KMS-11 (cell line): Measurements from ENCODE around the gene SREBF2.

Experiments used
- H2AFZ ChIP-seq: fragments of 200-600 bp; sonication (generic); 2 replicates; pipeline ENCODE4 v1.6.1; 2016; ENCODE audit warnings: antibody characterized with exemption, mixed run types, low read depth
- H3K27ac ChIP-seq: fragments of 200-600 bp; sonication (generic); 2 replicates; pipeline ENCODE4 v1.6.1; 2016; ENCODE audit warnings: mild to moderate bottlenecking, mixed run types
- H3K27me3 ChIP-seq: fragments of 200-600 bp; sonication (generic); 2 replicates; pipeline ENCODE4 v1.6.1; 2017; ENCODE audit warnings: mild to moderate bottlenecking, low read depth, mixed run types, moderate library complexity; ENCODE audit not compliant: insufficient read depth
- H3K36me3 ChIP-seq: fragments of 200-600 bp; sonication (generic); 2 replicates; pipeline ENCODE4 v1.6.1; 2017; ENCODE audit warnings: mild to moderate bottlenecking, mixed run types; ENCODE audit not compliant: insufficient read depth
- H3K4me1 ChIP-seq: fragments of 200-600 bp; sonication (generic); 2 replicates; pipeline ENCODE4 v1.6.1; 2016; ENCODE audit warnings: mild to moderate bottlenecking, low read depth, mixed run types; ENCODE audit not compliant: poor library complexity, severe bottlenecking
- H3K4me2 ChIP-seq: fragments of 200-600 bp; sonication (generic); 2 replicates; pipeline ENCODE4 v1.7.0; 2016; ENCODE audit warnings: mild to moderate bottlenecking, mixed run types
- H3K4me3 ChIP-seq: fragments of 200-600 bp; sonication (generic); IDR thresholded peaks from 2 replicates; pipeline ENCODE4 v1.6.1; 2017; ENCODE audit warnings: low read depth, low read length, mixed read lengths; ENCODE audit not compliant: insufficient read depth
- H3K79me2 ChIP-seq: fragments of 200-600 bp; sonication (generic); 2 replicates; pipeline ENCODE4 v1.6.1; 2016; ENCODE audit warnings: low read depth, mixed run types; ENCODE audit not compliant: insufficient read depth
- H3K9ac ChIP-seq: fragments of 200-600 bp; sonication (generic); 2 replicates; pipeline ENCODE4 v1.6.1; 2016; ENCODE audit warnings: mild to moderate bottlenecking, mixed run types
- H4K20me1 ChIP-seq: fragments of 200-600 bp; sonication (generic); 2 replicates; pipeline ENCODE4 v1.6.1; 2016; ENCODE audit warnings: mild to moderate bottlenecking, mixed run types; ENCODE audit not compliant: insufficient read depth
- CTCF ChIP-seq: fragments of 200-600 bp; sonication (generic); conservative IDR thresholded peaks from 2 replicates; pipeline ENCODE4 v1.6.1; 2017; ENCODE audit warnings: low read depth, mild to moderate bottlenecking, antibody characterized with exemption, low read length, moderate library complexity, mixed read lengths

Gene SREBF2

GRCh38 chr22:41832553-41833368, at the start of gene SREBF2:
TSS of gene SREBF2 (plus strand) at chr22:41833105. CDS start at chr22:41833271, 166 bp downstream.
- H3K4me3 ChIP-seq, result no peak within 1 kb of the TSS
- no peak for TF ChIP-seq CTCF
- H3K4me1 ChIP-seq, result peaks cover 56% of the 10 kb centered on the region
- peaks cover 42% of the 10 kb centered on the region for H3K79me2 ChIP-seq
- peak within 1 kb of the TSS; percentile 19 for H2AFZ ChIP-seq
- H3K27ac ChIP-seq, result peak within 1 kb of the TSS; percentile 77
- H3K36me3 ChIP-seq, result peaks cover 6% of the 10 kb centered on the region; the same call in 1 of the 2 replicates
- peak within 1 kb of the TSS; percentile 85 for H3K4me2 ChIP-seq
- H4K20me1 ChIP-seq, result 0 out of 2 replicates have a peak, but pooled peaks cover 5% of the 10 kb centered on the region
- H3K9ac ChIP-seq, result peak within 1 kb of the TSS; percentile 90
- H3K27me3 ChIP-seq, result no peaks in the 10 kb centered on the region

DNA sequence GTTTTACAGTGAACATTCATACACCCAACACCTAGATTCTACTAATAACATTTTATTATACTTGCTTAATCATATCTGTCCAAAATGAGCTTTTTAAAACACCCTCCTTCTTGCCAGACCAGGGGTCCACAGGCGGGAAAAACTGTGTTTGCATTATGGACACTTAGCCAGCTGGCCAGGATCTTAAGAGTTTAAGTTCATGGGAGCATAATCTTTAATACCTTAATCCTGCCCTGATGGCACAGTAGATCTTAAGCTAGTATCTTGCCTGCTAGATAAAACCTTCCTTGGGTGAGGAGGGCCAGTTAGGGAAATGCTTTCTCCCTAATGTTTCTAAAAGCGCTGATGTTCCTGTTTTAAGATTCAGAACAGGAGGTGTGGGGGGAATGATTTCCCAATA, 45.6 kb upstream of the SREBF2 start:
- Histone ChIP-seq H3K4me2 (no peak overlapping the region), H2AFZ (no peak overlapping the region), H3K27ac (no peak overlapping the region)

GRCh38 chr22:41793871-41794270, 39.0 kb upstream of the SREBF2 start:
- no peak overlapping the region for H3K9ac ChIP-seq
- H3K4me2 ChIP-seq, result no peak overlapping the region
- H4K20me1 ChIP-seq, result no peaks in the 10 kb centered on the region
- TF ChIP-seq CTCF, result no peak
- no peaks in the 10 kb centered on the region for H3K27me3 ChIP-seq
- H3K4me1 ChIP-seq, result peaks cover under 1% of the 10 kb centered on the region
- no peak overlapping the region for H3K27ac ChIP-seq
- no peaks in the 10 kb centered on the region for H3K36me3 ChIP-seq
- no peak overlapping the region for H3K4me3 ChIP-seq
- H2AFZ ChIP-seq, result no peak overlapping the region
- no peaks in the 10 kb centered on the region for H3K79me2 ChIP-seq

More for the DNA sequence above, 45.6 kb upstream of the SREBF2 start:
- Histone ChIP-seq H3K27me3 (no peaks in the 10 kb centered on the region), H4K20me1 (no peaks in the 10 kb centered on the region), H3K4me3 (no peak overlapping the region), H3K9ac (no peak overlapping the region), H3K4me1 (no peaks in the 10 kb centered on the region), H3K36me3 (no peaks in the 10 kb centered on the region), H3K79me2 (no peaks in the 10 kb centered on the region)
- TF ChIP-seq CTCF, result no peak

DNA sequence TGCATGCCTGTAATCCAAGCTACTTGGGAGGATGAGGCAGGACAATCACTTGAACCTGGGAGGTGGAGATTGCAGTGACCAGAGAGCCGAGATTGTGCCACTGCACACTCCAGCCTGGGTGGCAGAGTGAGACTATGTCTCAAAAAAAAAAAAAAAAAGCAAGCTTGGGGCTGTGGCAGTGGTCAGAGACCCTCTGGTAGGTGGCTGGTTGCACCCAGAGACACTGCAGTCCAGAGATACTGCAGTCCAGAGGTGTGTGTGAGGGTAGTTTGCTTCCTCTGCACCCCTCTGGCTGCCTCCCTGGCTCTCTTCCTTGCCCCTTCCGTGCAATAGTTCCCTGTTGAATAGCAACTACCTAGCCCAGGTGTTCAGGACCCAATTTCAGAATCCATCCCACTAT, 34.2 kb upstream of the SREBF2 start:
- Histone ChIP-seq H4K20me1 (no peaks in the 10 kb centered on the region), H3K4me2 (no peak overlapping the region), H3K4me1 (peaks cover 23% of the 10 kb centered on the region), H3K36me3 (no peaks in the 10 kb centered on the region), H2AFZ (no peak overlapping the region), H3K27me3 (no peaks in the 10 kb centered on the region), H3K79me2 (peaks cover 26% of the 10 kb centered on the region; the same call in 1 of the 2 replicates), H3K27ac (no peak overlapping the region), H3K9ac (no peak overlapping the region), H3K4me3 (no peak overlapping the region)
- TF ChIP-seq CTCF, result no peak
